Stimulated activated memory B cell treated with anti-CD40 and anti-IgM and Interleukin-4, amounts not matched to agents 10 μg/mL and 1 μg/mL and 100 μg/mL, for 72 hours (primary cell): ENCODE results near the gene PEMT.

Source experiments
- ATAC-seq: fragments of 150-1000 bp; cut with Tn5 transposase; 2 replicates; pipeline ENCODE4 v1.10.0; 2021
- H3K27ac Mint-ChIP-seq: one replicate; pipeline ENCODE4 v1.8.0; 2022; ENCODE audit warnings: mild to moderate bottlenecking, mixed read lengths
- H3K27me3 Mint-ChIP-seq: one replicate; pipeline ENCODE4 v1.8.0; 2022; ENCODE audit warnings: mixed read lengths
- H3K36me3 Mint-ChIP-seq: one replicate; pipeline ENCODE4 v1.8.0; 2022; ENCODE audit warnings: mixed read lengths
- H3K4me1 Mint-ChIP-seq: one replicate; pipeline ENCODE4 v1.8.0; 2022; ENCODE audit warnings: mixed read lengths
- H3K4me3 Mint-ChIP-seq: one replicate; pipeline ENCODE4 v1.8.0; 2022; ENCODE audit warnings: mild to moderate bottlenecking, moderate library complexity, mixed read lengths
- H3K9me3 Mint-ChIP-seq: one replicate; pipeline ENCODE4 v1.8.0; 2022; ENCODE audit warnings: mixed read lengths

The PEMT gene

GRCh38 chr17:17587614-17588337 lies 3.7 kb downstream of the PEMT start:
- Mint-ChIP-seq H3K4me1 (peaks cover 23% of the 10 kb centered on the region), H3K9me3 (no peaks in the 10 kb centered on the region), H3K36me3 (no peaks in the 10 kb centered on the region), H3K27ac (no peak overlapping the region), H3K27me3 (no peaks in the 10 kb centered on the region), H3K4me3 (no peak overlapping the region)
- ATAC-seq = no peak

DNA sequence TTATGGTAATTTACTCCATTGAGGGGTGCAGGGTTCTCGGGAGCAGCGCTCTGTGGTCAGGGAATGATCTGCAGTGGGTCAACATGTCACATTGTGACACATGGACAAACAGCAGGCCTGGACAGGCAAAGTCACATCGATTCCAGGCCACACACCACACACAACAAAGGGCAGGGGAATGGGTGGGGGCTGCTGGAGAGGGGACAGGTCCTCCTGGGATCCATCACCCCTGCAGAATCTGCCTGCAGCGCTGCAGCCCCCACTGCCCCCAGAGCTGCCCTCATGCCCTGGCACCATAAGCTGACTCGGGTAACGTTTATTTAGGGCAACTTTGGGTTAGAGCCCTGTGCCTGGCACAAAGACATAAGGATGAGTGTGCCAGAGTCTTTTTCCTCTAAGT lies 9.1 kb downstream of the PEMT start:
- no peaks in the 10 kb centered on the region for H3K4me1 Mint-ChIP-seq
- no peak for ATAC-seq
- H3K27ac Mint-ChIP-seq = no peak overlapping the region
- H3K36me3 Mint-ChIP-seq = peaks cover 2% of the 10 kb centered on the region
- no peaks in the 10 kb centered on the region for H3K27me3 Mint-ChIP-seq
- no peak overlapping the region for H3K4me3 Mint-ChIP-seq
- H3K9me3 Mint-ChIP-seq = no peaks in the 10 kb centered on the region

DNA sequence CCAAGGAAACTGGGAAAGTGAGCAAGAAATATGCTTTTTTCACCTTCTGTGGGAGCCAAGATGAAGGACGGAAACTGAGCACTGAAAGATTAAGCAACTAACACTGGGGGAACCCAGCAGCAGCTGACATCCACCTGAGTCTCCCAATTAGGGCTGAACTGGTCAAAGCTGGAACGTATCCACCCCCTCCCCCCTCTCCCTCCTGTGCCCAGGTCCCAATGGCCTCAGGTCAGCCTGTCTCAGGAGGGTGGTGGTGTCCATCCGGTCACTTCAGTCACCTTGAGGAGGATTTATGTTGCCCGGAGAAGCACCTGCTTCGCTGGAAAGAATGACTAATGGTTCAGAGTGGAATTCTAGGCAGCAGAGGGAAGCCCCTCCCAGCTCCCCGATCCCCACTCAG lies 10.0 kb downstream of the PEMT start:
- Mint-ChIP-seq H3K27ac (no peak overlapping the region), H3K4me3 (no peak overlapping the region), H3K36me3 (peaks cover 6% of the 10 kb centered on the region), H3K4me1 (no peaks in the 10 kb centered on the region), H3K27me3 (no peaks in the 10 kb centered on the region), H3K9me3 (no peaks in the 10 kb centered on the region)
- no peak for ATAC-seq

DNA sequence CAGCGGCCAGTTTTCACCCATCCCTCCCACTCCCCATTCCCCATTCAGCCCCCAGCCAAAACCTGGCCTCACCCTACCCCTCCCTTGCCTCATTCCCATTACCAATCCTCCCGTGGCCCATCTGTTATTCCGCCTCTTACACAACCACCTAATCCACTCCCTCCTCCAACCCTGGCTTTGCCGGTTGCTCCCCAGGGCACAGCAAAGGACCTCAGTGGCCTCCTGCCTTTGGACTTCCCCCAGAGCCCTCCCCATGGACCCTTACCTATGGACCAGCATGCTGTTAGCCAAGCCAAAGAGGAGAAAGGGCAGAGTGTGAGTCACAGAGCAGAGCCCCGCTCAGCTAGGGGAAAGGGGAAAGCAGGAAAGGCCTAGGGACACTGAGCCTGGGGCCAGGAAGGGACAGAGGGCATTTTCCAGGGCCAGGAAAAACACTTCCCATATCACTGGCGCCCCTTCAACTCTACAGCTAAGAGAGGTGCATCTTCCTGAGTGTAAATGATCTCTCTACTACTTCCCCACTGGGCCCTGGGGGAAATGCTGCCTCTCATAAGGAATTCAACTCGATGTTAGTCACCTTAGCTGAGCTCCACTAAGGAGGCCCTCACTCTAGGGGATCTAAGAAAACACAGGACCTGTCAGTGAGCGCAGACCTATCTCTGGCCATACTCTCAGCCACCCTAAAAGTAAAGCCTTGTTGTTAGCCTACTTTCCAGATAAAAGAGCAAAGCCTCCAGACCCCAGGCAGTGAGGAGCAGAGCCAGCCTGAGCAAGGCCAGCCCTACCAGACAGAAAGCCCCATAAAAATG lies 10.6 kb downstream of the PEMT start:
- Mint-ChIP-seq H3K9me3 (no peaks in the 10 kb centered on the region), H3K36me3 (peaks cover 6% of the 10 kb centered on the region)
- ATAC-seq = no peak

DNA sequence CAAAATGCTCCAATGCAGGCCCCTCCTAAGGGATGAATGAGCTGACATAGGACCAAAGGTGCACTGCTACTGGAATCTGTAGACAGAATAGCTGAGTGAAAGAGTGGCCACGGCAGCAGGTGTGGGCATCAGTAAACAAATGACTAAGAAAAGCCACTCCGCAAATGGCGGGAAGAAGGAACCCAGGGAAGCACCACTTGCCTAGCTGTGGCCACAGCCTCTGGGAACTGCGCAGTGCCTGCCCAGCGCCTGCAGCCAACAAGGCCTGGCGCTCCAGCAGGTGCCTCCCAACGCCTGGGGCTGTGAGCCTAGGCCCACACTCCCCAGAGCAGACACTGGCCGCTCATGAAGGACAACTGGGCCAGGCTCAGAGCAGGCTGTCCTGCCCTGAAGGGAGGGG lies 11.8 kb downstream of the PEMT start:
- no peaks in the 10 kb centered on the region for H3K4me1 Mint-ChIP-seq
- peaks cover 13% of the 10 kb centered on the region for H3K36me3 Mint-ChIP-seq
- H3K27me3 Mint-ChIP-seq = no peaks in the 10 kb centered on the region
- H3K9me3 Mint-ChIP-seq = no peaks in the 10 kb centered on the region
- no peak overlapping the region for H3K27ac Mint-ChIP-seq
- no peak overlapping the region for H3K4me3 Mint-ChIP-seq
- ATAC-seq = no peak

More for the DNA sequence above, 10.6 kb downstream of the PEMT start:
- Mint-ChIP-seq H3K27me3 (no peaks in the 10 kb centered on the region), H3K4me3 (no peak overlapping the region), H3K27ac (no peak overlapping the region), H3K4me1 (no peaks in the 10 kb centered on the region)

DNA sequence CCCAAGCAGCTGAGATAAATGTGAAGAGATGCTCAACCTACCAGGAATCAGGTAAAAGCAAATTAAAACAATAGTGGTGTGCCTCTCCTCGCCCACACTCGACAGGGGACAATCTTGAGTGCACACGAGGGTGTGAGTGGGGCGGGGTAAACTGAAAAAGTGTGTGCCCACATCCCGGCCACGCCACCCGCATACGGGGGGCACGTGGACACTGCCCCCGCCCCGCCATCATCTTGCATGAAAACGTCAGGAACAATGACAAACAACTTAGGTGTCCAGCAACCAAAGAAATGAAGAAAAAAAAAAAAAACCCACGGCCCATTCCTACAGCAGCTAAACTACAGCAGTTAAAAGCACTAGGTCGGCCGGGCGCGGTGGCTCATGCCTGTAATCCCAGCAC lies 14.1 kb downstream of the PEMT start:
- ATAC-seq = no peak
- Mint-ChIP-seq H3K36me3 (peaks cover 14% of the 10 kb centered on the region), H3K9me3 (no peaks in the 10 kb centered on the region), H3K27ac (no peak overlapping the region), H3K4me3 (no peak overlapping the region), H3K4me1 (no peaks in the 10 kb centered on the region), H3K27me3 (no peaks in the 10 kb centered on the region)

- Mint-ChIP-seq H3K27ac (no peak overlapping the region), H3K36me3 (peaks cover 20% of the 10 kb centered on the region), H3K9me3 (no peaks in the 10 kb centered on the region), H3K27me3 (no peaks in the 10 kb centered on the region), H3K4me3 (no peak overlapping the region), H3K4me1 (no peaks in the 10 kb centered on the region)
- ATAC-seq = no peak
Observed at GRCh38 chr17:17576772-17577234, 14.7 kb downstream of the PEMT start.

DNA sequence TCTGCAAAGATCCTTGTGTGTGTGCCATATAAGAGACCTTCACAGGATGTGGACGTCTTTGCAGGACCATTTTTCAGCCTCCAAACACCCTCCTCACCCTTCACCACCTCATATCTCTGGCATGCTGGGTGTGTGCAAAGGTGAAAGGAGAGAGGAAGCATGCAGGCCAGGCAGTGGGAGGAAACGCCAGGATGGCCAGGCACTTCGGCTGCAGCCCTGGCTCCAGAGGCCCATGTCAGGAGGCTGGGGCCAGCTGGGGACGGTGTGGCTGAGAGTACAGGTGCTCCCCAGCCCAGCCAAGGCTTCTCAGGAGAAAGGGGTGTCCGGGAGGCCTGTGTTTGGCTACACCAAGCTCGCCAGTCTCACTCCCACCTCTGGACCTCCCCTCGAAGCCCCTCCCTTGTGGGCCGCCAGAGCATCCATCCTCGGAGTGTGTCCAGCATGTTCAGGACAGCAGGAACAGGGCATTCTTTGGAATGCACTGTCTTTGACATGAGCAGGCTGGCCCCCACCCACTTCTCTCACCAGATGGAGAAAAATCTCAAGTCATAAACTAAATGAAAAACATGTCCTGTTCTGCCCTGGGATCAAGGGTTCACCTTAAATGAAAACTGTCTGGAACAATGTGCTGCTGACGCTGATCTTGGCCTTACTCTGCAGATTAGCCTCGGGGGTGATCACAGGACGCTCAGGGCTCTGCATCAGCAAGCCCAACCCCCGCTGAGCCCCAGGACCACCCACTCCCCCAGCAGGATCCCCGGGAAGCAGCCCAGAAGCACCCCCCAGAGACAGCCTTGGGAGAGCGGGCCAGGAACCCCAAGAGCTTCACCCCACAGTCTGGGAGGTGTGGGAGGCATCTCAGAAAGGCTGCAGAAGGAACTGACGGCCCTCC lies 15.9 kb downstream of the PEMT start:
- no peak overlapping the region for H3K27ac Mint-ChIP-seq
- ATAC-seq = no peak
- H3K4me1 Mint-ChIP-seq = no peaks in the 10 kb centered on the region
- H3K4me3 Mint-ChIP-seq = no peak overlapping the region
- peaks cover 20% of the 10 kb centered on the region for H3K36me3 Mint-ChIP-seq
- no peaks in the 10 kb centered on the region for H3K27me3 Mint-ChIP-seq
- no peaks in the 10 kb centered on the region for H3K9me3 Mint-ChIP-seq

GRCh38 chr17:17573912-17574311 lies 17.6 kb downstream of the PEMT start:
- H3K4me3 Mint-ChIP-seq = no peak overlapping the region
- ATAC-seq = no peak
- peaks cover 5% of the 10 kb centered on the region for H3K4me1 Mint-ChIP-seq
- no peaks in the 10 kb centered on the region for H3K9me3 Mint-ChIP-seq
- H3K27me3 Mint-ChIP-seq = no peaks in the 10 kb centered on the region
- H3K36me3 Mint-ChIP-seq = peaks cover 20% of the 10 kb centered on the region
- no peak overlapping the region for H3K27ac Mint-ChIP-seq

- Mint-ChIP-seq H3K9me3 (no peaks in the 10 kb centered on the region), H3K27ac (no peak overlapping the region), H3K4me3 (no peak overlapping the region), H3K4me1 (peaks cover 14% of the 10 kb centered on the region), H3K36me3 (peaks cover 16% of the 10 kb centered on the region), H3K27me3 (no peaks in the 10 kb centered on the region)
- no peak for ATAC-seq
Observed at GRCh38 chr17:17572010-17572785, 19.3 kb downstream of the PEMT start.

DNA sequence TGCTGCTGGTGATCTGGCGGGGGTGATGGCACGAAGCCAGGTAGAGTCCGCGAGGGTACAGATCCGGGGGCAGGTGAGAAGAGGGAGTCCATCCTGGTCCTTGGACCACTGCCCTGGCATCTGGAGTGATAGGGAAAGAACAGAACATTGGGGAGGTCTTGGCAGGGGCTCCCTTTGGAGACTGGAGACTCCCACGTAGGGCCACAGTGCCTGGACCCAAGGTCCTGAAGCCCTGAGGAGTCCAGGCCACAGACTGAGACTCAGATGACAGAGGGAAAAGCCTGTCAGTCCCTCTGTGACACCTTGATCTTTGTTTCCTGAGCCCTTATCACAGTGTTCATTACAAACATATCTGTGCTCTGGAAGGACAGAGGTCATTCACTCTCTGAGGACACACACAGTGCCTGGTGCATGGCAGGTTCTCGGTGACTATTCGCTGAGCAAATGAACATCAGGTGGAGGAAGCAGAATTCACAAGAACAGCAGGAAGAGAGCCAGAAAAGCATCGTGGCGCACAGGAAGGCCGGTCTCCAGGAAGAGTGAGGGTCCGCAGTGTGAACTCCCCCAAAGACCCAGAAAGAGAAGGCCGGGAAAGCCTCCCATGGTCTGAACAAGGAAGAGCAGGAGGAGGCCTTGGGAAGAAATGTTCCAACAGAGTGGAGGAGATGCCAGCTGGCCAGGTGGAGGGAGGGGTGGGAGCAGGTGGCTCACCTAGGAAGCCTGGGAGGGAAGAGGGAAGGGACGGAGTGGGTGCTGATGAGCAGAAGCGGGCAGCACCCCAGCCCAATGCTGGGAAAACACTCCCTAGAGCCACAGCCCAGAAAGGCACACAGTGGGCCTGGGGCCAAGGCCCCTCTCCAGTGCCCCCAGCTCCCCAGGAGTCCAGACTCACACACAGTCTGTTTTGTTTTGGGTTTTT lies 20.5 kb downstream of the PEMT start:
- Mint-ChIP-seq H3K36me3 (peaks cover 14% of the 10 kb centered on the region), H3K27ac (no peak overlapping the region), H3K9me3 (no peaks in the 10 kb centered on the region), H3K4me3 (no peak overlapping the region), H3K4me1 (peaks cover 18% of the 10 kb centered on the region), H3K27me3 (no peaks in the 10 kb centered on the region)
- ATAC-seq = no peak

GRCh38 chr17:17570140-17570797 lies 21.2 kb downstream of the PEMT start:
- no peaks in the 10 kb centered on the region for H3K9me3 Mint-ChIP-seq
- H3K4me3 Mint-ChIP-seq = no peak overlapping the region
- peaks cover 11% of the 10 kb centered on the region for H3K36me3 Mint-ChIP-seq
- no peaks in the 10 kb centered on the region for H3K27me3 Mint-ChIP-seq
- no peak overlapping the region for H3K27ac Mint-ChIP-seq
- ATAC-seq = no peak
- H3K4me1 Mint-ChIP-seq = peaks cover 18% of the 10 kb centered on the region

GRCh38 chr17:17569691-17570090 lies 21.8 kb downstream of the PEMT start:
- Mint-ChIP-seq H3K9me3 (no peaks in the 10 kb centered on the region), H3K27me3 (no peaks in the 10 kb centered on the region), H3K36me3 (peaks cover 7% of the 10 kb centered on the region), H3K4me1 (peaks cover 18% of the 10 kb centered on the region), H3K27ac (no peak overlapping the region), H3K4me3 (no peak overlapping the region)
- no peak for ATAC-seq
